NCI-H2107 (cell line): ENCODE results near the gene P2RY1.

Experiments used
- DNase-seq: peaks from one replicate; lab custom pipeline; 2025; lab: John Stamatoyannopoulos, UW

P2RY1 gene, protein sequence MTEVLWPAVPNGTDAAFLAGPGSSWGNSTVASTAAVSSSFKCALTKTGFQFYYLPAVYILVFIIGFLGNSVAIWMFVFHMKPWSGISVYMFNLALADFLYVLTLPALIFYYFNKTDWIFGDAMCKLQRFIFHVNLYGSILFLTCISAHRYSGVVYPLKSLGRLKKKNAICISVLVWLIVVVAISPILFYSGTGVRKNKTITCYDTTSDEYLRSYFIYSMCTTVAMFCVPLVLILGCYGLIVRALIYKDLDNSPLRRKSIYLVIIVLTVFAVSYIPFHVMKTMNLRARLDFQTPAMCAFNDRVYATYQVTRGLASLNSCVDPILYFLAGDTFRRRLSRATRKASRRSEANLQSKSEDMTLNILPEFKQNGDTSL

DNA sequence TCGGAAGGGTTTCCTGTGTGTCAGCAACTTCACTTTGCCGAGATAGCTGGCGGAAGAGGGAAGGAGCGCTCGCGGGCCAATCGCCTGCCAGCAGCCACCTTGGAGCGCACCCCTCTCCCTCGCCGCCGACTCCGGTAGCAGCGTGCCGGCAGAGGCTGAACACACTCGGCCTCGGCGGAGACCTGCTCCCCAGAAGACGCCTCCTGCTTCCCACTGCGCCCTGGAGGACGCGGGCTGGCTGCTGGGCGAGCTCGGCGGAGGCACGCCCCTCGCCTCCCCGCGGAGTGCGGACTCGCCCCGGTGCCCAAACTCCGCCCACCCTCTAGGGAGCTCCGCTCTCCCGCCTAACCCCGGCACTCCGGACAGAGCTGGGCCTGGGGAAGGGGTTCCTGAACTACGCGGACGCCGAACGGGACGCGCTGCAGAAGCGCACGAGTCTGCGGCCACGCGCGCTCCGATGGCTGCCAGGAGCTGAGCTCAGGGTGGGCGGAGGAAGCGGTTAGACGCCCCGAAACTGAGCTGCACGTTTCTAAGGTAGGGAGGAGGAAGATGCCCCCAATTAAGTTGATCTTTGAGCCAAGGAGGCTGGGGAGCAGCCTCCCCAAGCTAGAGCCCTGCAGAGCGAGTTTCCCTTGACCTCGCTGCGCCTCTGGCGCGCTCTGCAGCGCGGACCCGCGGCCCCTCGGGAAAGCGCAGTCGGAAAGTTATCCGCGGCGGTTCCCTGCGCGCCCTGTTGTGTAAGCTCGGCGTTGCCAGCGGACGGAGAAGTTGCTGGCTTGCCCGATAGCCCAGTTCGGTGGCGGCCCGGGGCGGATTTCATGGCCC, at the start of gene P2RY1:
Gene P2RY1 (plus strand): TSS at position 356 of the 825 bp plus-strand sequence. CDS start 652 bp downstream, outside the sequence.
- peak; percentile 41 for DNase-seq

DNA sequence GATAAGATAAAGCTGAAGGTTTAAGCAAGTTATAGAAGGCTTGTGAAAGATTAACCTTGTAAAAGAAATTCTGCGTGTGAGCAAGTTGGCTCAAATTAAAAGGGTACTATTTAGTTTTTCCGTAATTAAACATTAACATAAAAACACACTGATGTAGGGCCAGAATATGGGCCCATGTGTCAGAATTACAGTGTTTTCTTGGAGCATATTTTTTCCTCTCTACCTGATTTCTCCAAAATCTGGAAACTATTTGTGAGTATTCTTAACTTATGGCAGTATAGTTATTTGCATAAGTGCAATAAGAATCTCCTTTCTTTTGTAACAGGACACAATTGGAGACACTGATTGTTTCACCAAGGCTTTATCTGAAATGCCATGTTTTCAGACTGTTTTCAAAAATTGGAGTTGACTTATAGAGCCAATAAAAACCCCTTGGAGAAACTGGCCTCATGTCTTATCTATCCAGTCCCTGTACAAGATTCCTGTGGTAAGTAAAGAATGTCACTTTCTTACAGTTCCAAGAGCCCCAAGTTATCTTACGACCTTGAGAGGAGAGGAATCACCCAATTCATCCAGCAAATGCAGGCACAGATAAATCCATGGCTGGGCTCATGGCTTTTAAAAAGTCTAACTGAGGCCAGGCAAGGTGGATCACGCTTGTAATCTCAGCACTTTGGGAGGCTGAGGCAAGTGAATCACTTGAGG, 47.8 kb upstream of the P2RY1 start:
- DNase-seq = no peak

DNA sequence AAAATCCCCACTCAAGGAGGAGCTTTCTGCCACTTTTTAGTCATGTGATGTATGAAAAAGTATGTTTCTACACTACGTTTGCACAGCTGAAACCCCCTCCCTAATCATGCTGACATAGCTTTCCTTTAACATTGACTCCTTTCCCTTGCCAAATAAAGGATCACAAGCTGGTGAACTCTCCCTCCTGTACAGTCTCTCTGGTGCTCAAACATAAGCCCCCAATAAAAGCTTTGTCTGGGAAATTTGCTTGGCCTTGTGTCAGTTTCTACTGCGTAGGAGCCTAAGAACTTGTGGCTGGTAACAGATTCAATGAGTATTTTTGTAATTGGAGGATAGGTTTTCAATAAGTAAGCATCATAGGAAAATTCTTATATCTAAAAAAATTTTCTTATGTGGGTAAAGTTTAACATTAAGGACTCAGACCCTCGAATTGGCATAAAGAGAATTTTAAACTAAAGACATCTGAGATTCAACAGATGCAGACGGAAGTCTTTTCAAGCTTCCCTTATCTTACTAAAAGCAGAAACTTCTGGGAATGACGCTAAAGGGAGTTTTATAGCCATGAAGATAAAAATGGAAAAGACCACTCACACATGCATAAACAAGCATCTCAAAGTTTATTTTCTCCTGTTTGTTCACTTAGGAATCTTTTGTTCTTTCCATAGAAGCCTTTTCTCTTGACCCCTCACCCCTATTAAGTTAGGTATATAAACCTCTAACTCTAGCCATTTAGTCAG, 44.1 kb upstream of the P2RY1 start:
- no peak for DNase-seq

DNA sequence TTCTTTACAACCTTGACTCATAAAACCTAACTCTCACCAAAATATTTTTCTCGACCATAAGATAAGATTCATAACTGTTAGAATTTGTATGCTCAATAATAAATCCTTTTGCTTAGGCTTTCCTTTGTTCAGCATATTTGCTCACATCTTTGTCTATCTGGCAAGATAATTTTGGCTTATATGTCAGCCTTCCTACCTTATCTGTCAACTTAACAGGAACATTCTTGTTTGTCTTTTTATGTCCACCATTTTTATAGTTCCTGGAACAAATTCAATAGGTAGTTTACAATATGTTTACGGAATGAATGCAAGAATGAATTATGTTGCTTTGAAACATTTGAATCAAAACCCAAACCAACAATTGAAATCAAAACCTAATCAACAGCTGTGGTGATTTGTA, 41.0 kb upstream of the P2RY1 start:
- DNase-seq = no peak

DNA sequence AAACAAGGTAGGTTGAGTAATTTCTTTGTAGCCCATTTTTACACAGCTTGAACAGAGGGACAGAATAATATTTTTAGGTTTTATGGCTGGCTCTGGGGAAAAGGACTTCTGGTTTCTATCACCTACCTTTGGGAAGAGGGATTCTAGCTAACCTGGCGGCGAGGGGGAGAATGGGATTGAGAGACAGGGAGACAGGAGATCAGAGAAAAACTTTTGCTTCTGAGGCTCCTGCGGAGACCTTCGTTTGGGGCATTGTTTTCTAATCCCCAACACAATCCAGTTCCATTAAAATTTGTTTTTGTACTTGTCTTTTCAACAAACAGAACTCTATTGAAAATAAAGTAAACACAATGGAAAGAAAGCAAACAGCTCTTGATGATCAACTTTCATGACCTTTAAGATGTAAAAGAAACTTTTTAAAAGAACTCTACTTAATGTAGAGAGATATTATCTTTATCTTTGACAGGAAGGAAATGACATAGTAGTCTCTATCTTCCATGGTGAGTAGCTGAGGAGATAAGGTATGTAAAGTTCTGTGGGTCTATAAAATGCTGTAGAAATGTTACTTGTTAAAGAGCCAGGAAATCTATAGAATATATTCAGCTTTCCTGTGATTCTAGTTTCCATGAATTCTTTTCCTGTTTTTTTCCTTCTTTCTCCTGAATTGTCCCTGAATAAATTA, 37.0 kb upstream of the P2RY1 start:
- no peak for DNase-seq

DNA sequence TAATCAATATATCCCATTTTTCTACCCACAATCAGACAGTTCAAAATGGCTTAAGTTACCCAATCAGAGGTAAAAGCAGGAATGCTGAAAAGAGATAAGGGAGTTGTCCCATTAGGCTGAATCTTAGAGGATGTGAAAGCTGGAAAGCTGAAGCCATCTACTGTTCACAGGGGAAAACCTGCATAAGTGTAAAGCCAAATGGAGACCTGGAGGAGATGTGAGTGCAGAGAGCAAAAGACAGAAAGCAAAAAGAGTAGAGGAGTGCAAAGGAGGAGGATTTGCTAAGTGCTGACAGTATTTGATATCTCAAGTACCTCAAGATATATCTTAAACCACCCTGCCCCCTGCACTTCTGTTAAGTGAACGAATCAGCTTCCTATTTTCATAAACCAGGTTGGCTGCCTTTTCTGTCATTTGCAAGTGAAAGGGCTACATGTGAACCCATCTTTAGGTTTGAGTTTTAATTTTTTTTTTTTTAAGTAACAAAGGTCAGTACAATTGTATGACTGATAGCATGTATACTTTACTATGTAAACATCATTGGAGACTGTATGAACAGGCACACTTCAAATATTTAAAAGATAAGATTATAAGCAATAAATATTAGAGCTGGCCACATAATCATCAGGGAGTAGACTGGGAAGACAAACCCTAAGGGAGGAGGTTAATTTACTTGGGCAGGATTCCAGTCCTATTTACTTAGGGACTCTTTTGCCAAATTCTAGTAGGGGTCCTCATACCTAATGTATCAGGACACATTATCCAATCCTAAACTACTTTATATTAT, 22.8 kb upstream of the P2RY1 start:
- no peak for DNase-seq

DNA sequence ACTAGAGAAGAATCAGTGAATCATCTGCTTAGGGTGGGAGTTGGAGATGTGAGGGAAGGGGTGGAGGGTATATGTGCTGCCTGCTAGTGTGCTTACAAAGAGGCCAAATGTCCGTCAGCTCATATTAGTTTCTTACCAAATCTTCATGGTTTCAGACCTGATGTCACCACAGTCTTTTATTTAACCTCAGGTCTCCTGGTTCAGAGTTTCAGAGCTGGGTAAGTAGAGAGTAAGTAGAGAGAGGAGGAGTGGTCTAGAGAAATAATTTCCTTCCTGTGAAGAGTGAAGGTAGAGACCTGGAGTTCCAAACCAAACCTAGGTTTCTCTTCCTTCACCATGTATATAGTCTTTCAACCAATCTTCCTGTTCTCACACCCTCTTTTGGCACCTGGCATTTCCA, 17.5 kb upstream of the P2RY1 start:
- DNase-seq = no peak

DNA sequence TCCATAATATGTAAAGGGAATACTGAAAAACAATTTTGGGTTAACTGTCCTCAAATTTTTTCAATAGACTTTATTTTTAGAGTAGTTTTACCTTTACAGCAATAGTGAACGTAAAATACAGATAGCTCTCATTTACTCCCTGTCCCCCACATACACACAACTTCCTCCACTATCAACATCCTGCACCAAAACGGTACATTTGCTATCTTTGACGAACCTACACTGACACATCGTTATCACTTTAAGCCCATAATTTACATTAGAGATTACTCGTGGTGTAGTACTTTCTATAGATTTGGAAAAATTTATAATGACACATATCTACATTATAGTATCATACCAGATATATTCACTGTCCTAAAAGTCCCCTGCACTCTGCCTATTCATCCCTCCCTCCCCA, 16.9 kb upstream of the P2RY1 start:
- no peak for DNase-seq

DNA sequence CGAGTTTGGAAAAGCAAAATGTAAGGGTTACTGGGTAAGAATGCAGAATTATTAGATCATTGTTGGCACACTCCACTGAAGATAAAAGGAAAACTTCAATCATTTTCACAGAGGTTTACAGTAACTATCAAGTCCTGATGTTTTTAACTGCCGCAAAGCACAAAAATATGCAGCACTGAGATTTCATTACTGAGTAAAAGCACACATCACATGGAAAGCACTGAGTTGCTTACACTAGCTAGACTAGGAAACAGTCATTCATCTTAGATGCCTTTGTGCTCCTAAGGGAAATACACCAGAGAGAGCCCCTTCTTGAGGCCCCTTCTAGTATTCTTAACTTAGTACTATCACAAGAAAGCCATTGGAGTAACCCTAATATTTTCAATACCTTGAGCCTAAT, 11.8 kb upstream of the P2RY1 start:
- no peak for DNase-seq

DNA sequence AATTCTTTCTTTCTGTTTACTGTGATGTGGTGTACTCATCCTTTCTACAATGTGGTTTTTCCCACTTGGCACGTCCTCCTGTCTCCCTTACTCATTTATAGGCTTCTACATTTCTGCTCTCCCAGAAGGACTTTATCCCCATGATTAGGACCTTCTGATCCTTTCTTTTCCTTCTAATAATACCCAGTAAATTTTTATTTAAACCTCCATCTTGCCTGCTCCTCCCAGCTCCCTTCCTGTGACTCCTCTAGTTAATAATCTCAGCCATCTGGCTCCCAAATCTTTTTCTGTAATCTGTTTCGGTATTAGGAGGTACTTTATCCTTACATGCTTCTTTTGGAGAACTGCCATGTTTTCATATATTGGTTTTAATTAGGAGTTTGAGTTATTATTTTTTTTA, 11.2 kb upstream of the P2RY1 start:
- DNase-seq = no peak

DNA sequence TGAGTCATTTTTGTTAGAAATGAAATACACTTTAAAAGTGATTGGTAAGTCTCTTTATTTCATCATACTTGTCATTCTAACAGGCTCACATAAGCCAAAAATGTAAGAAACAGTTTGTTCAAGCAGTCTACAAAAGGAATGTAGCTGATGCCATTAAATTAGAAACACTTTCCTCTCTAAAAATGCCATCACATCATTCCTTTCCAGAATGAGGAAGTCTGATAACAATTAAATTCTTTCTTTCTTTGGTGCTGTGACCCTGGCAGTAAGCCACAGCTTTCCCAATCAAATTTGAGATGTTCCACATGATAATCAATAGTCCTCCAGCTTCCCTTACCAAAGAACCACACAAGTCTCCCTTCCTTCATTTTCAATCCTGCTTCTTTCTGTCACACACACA, 9.4 kb upstream of the P2RY1 start:
- DNase-seq = no peak

DNA sequence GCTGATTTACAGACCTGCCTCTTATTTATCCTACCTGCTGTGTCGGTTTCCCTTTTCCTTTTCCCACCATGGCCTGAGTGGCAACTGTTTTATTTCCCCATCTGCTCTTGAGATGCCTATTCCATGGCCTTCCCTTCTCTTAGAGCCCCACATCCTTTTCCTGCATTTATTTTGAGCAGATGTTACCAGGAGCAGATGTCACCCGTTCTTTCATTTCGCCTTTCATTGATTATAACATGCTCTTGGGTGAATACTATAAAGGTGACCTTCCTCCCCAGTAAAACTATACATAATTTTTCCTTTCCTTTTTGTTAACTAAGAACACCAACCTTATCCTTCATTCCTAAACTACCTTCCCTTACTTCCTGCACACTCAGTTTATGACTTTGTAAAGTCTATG, 8.5 kb upstream of the P2RY1 start:
- DNase-seq = no peak

DNA sequence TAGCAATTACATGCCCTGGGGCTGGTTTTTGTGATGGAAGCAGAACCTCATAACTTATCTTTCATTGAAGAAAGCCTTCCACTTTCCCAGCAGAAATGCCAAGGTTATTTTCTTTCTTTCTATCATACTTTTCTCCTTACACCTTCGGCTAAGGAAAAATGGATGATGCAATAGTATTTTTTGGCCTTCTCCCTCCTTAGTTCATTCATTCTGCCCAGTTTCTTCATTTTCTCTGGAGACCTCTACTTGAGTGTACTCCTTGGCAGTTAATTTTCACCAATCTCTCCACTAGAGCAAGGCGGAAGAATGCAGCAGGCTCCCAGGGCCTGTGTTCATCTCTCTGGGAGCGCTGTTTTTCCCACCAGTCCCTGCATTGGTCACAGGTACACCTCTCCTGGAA, 7.6 kb upstream of the P2RY1 start:
- DNase-seq = no peak

DNA sequence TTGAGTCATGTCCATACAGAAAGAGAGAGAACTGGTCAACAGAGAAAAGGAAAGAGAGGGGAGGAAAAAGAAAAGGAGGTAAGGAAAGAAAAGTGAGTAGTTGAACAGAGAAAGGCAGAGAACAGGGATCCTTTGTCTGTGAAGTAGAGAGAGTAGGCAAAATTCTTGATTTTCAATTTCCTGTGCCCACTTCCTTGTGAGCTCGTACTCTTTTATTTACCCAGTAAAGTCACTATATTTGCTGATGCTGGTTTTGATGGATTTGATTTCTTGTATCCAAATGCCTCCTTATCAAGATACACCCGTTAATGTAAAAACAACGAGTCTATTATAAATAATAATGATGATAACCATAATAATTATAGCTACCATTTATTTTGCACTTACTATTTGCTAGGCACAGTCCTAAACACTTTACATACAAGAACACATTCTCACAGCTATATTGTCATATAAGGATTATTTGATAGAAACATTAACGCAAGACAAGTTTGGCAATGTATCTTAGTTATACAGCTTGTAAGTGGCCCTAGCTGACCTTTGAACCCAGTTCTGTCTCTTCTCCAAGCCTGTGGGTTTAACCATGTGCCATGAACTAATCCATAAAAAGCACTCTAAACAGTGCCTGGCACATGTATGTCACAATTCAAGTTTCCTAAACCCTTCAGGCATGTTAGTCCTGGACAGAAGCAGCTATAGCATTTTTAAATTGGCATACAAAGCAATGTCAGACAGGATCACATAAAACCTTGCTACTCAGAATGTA, 6.7 kb upstream of the P2RY1 start:
- no peak for DNase-seq

DNA sequence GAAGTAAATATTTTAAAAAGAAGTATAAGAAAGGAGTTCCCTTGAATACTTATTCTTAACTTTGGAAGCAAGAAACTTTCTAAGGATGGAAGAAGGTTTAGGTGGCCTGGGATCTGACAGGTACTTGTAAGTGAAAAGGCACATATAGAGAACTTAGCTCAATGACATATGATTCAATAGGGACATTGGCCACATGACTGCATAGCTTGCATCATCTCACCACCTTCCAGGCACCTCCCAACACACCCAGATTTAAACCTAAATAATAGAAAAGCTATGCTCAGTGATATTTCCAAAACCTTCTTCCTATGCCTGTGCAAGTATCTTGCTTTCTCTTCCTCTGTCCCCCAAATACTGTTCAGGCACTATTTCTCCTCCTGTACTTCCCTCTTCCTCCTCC, 4.7 kb upstream of the P2RY1 start:
- DNase-seq = no peak

DNA sequence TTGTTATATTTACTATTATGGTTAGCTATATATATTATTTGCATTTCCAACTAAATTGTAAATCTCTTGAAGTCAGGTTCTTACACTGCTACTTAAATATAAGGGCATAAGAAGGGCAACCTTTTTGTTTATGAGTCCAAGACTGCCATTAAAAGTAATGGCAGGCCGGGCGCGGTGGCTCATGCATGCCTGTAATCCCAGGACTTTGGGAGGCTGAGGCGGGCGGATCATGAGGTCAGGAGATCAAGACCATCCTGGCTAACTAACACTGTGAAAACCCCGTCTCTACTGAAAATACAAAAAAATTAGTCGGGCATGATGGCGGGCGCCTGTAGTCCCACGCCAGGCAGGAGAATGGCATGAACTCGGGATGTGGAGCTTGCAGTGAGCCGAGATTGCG, 2.9 kb upstream of the P2RY1 start:
- DNase-seq = no peak

DNA sequence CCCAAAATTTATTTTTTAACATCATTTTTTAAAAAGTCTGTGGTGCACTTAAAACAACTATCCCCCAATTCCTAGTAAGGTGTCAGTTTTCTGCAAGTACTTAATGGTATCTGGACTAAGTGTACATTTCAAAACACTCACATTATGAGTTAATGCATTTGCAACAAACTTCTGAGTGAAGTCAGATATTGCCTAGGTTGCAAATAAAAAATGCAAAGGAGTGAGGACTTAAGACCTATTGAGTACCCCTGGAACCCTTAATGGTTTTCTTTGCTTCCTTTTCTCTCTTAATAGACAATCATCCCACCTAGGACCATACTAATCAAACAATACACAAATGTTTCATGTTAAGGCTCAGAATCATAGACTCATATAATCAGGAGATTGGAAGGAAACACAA, 1.8 kb upstream of the P2RY1 start:
- DNase-seq = no peak

DNA sequence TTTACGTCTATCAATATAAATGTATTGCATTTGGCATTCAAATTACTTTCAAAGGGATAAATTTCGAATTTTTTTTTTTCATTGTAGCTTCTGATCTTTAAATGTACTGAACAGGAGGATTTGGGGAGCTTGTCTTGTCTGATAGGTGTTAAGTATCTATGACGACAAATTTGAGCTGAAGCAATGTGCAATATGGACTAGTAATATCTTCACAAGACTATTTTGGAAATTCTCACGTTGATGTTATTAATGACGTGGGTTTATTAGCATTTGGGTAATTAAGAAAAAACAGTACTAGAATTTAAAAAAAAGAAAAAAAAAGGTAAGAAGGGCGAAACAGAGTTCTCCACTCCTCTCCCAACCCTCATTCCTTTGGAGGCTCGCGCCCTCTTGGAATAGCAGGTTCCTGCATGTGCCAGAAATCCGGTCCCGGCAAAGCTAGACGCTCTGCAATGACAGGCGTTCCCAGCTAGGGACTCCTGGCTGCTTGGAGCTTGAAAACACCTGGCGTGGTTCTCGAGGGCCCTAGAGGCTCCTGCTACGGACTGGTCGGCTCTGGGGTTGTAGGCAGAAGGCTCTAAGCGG, 648 bp upstream of the P2RY1 start:
- peak; percentile 41 for DNase-seq

DNA sequence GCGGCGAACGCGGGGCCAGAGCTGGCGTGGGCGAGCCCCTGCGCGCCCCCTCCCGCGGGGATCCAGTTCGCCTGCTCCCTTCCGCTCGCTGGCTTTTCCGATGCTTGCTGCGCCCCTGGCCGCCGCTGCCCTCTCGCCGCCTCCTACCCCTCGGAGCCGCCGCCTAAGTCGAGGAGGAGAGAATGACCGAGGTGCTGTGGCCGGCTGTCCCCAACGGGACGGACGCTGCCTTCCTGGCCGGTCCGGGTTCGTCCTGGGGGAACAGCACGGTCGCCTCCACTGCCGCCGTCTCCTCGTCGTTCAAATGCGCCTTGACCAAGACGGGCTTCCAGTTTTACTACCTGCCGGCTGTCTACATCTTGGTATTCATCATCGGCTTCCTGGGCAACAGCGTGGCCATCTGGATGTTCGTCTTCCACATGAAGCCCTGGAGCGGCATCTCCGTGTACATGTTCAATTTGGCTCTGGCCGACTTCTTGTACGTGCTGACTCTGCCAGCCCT, 721 bp downstream of the P2RY1 start:
- no peak for DNase-seq
